Sigmoid colon (tissue), 7 donors: ENCODE measurements around the gene RGMB. TPM values are rescaled to one million over a fixed set of nuclear protein-coding genes. Genes with fewer than 3 reads are reported as not detected.

Experiments used
- DNase-seq: peaks from one replicate; pipeline ENCODE4 v3.0.0-alpha.2; 2019
- H3K27ac ChIP-seq, 4 donors: fragments of 200-600 bp; sonication (generic); one replicate each; pipeline ENCODE4 v1.5.1; 2016 to 2019; ENCODE audit warnings: mild to moderate bottlenecking in 1 of 4
- H3K27me3 ChIP-seq, 3 donors: fragments of 200-600 bp; sonication (generic); one replicate each; pipeline ENCODE4 v1.5.1; 2019; ENCODE audit warnings: mild to moderate bottlenecking in 1 of 3
- H3K36me3 ChIP-seq, 4 donors: fragments of 200-600 bp; sonication (generic); one replicate each; pipeline ENCODE4 v1.5.1; 2016 to 2019
- H3K4me1 ChIP-seq, 4 donors: fragments of 200-600 bp; sonication (generic); one replicate each; pipeline ENCODE4 v1.5.1; 2017 to 2019
- H3K4me3 ChIP-seq, 4 donors: fragments of 200-600 bp; sonication (generic); one replicate each; pipeline ENCODE4 v1.5.1; 2017 to 2019; ENCODE audit warnings: mild to moderate bottlenecking in 2 of 4, moderate library complexity in 1 of 4
- H3K9me3 ChIP-seq, 4 donors: fragments of 200-600 bp in 3 of 4; sonication (generic) in 3 of 4; one replicate each; pipeline versions ENCODE4 v1.5.1 to v1.6.1; 2013 to 2019
- CTCF ChIP-seq, 4 experiments: fragments of 450-650 bp in 3 of 4; fragments of 200-600 bp in 1 of 4; IDR thresholded peaks; one replicate each; pipeline ENCODE4 v1.5.1; 2016 to 2019; ENCODE audit warnings: antibody characterized with exemption in 4 of 4, mild to moderate bottlenecking in 3 of 4, moderate library complexity in 2 of 4
- EP300 ChIP-seq, 4 donors: sonication (generic); formaldehyde crosslinking; IDR thresholded peaks; one replicate each; pipeline ENCODE4 v1.6.1; 2017; ENCODE audit warnings: antibody characterized with exemption in 4 of 4
- POLR2A ChIP-seq, 2 donors: fragments of 450-650 bp; IDR thresholded peaks; one replicate each; pipeline ENCODE4 v1.6.1; 2016; ENCODE audit warnings: antibody characterized with exemption in 2 of 2, mild to moderate bottlenecking in 2 of 2, moderate library complexity in 2 of 2
- POLR2AphosphoS5 ChIP-seq, 4 donors: sonication (generic); formaldehyde crosslinking; IDR thresholded peaks; one replicate each; pipeline ENCODE4 v1.6.1; 2017; ENCODE audit warnings: antibody characterized with exemption in 4 of 4
- WGBS, 2 donors: extraction: QIAGEN DNeasy Blood & Tissue Kit; methylation state at CpG; one replicate each; pipeline ENCODE4 v1.1.7; 2013; 5-methylcytosine and 5-hydroxymethylcytosine counted together
- intact Hi-C: fragments of 100-400 bp; cut with DNase I; formaldehyde crosslinking; loops from one replicate; pipeline ENCODE4 v1.15.1; 2023
- polyA plus RNA-seq, 3 donors: library from polyadenylated mRNA; stranded (reverse); fragments of 200-250 nt; gene quantifications; one replicate each; pipeline ENCODE4 v1.2.3, GENCODE V29; 2013
- total RNA-seq, 4 donors: library from RNA; depleted of rRNA; stranded (reverse); fragments of >200 nt; gene quantifications; one replicate each; pipeline ENCODE4 v1.1.0, GENCODE V29; 2016
- donor health status: healthy with polysubstance abuse.
- donor health status: Bipolar disorder and iron deficiency.
- donor health status: healthy.

RGMB gene
- total and polyA plus RNA-seq, 7 donors: 3.7 to 32.1 (median 25.0) TPM

GRCh38 chr5:98769959-98770208 is 3.6 kb upstream of the RGMB start:
- TF ChIP-seq EP300 (IDR thresholded peaks at IDR 0.05) (no peak), POLR2AphosphoS5 (IDR thresholded peaks at IDR 0.05) (no peak), POLR2A (IDR thresholded peaks at IDR 0.05) (no peak), CTCF (IDR thresholded peaks at IDR 0.05) (no peak)

GRCh38 chr5:98770209-98770910 is 3.1 kb upstream of the RGMB start:
- no peaks in the 10 kb centered on the region for H3K27me3 ChIP-seq
- no peaks in the 10 kb centered on the region for H3K9me3 ChIP-seq
- peak overlapping the region; percentile 79 to 97 (median 92) for H3K27ac ChIP-seq
- intact Hi-C loops: loop anchor here (5.0 kb wide), 2 partner anchors 157 to 1838 kb away; partner anchors contain the start of gene CHD1
- DNase-seq: peak; percentile 87
- 0% methylated on average over 39 of the region's 39 CpGs for WGBS, 2 donors
- peaks cover 0 to 38% (median 24%) of the 10 kb centered on the region in 4 donors for H3K4me1 ChIP-seq
- H3K36me3 ChIP-seq: no peaks in the 10 kb centered on the region
- TF ChIP-seq EP300 (IDR thresholded peaks at IDR 0.05): peak in 1 of 4 donors; percentile 16
- peak; percentile 23 to 34 (median 31) for TF ChIP-seq POLR2AphosphoS5 (IDR thresholded peaks at IDR 0.05)
- no peak for TF ChIP-seq CTCF (IDR thresholded peaks at IDR 0.05)
- no peak for TF ChIP-seq POLR2A (IDR thresholded peaks at IDR 0.05)
- H3K4me3 ChIP-seq: peak overlapping the region; percentile 54 to 63 (median 60)

More at GRCh38 chr5:98769959-98770208, 3.6 kb upstream of the RGMB start:
- no peak for DNase-seq
- peaks cover 0 to 34% (median 19%) of the 10 kb centered on the region in 4 donors for H3K4me1 ChIP-seq
- no peaks in the 10 kb centered on the region for H3K9me3 ChIP-seq
- 1% methylated on average over 12 of the region's 12 CpGs for WGBS, 2 donors
- H3K27ac ChIP-seq: peak overlapping the region; percentile 79 to 97 (median 92)
- H3K4me3 ChIP-seq: peak overlapping the region; percentile 54 to 63 (median 60)
- no peaks in the 10 kb centered on the region for H3K36me3 ChIP-seq
- no peaks in the 10 kb centered on the region for H3K27me3 ChIP-seq
- intact Hi-C loops: loop anchor here (5.0 to 10.0 kb wide), 3 partner anchors 157 to 1838 kb away; partner anchors contain the start of gene CHD1

GRCh38 chr5:98770911-98771322 is 2.5 kb upstream of the RGMB start:
- Histone ChIP-seq H3K27me3 (no peaks in the 10 kb centered on the region), H3K9me3 (no peaks in the 10 kb centered on the region), H3K4me3 (peak overlapping the region; percentile 54 to 63 (median 60)), H3K27ac (peak overlapping the region; percentile 79 to 97 (median 92)), H3K36me3 (no peaks in the 10 kb centered on the region), H3K4me1 (peaks cover 0 to 44% (median 29%) of the 10 kb centered on the region in 4 donors)
- DNase-seq: no peak
- TF ChIP-seq EP300 (IDR thresholded peaks at IDR 0.05): no peak
- 0 to 1% methylated on average over 6 of the region's 6 CpGs for WGBS, 2 donors
- intact Hi-C loops: loop anchor here (5.0 kb wide), 2 partner anchors 156 to 1839 kb away; partner anchors contain the start of gene CHD1

GRCh38 chr5:98771382-98772109 is 1.9 kb upstream of the RGMB start:
- peaks cover 0 to 50% (median 34%) of the 10 kb centered on the region in 4 donors for H3K4me1 ChIP-seq
- peak overlapping the region; percentile 79 to 97 (median 92) for H3K27ac ChIP-seq
- no peaks in the 10 kb centered on the region for H3K27me3 ChIP-seq
- H3K9me3 ChIP-seq: no peaks in the 10 kb centered on the region
- H3K4me3 ChIP-seq: peak overlapping the region; percentile 54 to 64 (median 62)
- TF ChIP-seq CTCF (IDR thresholded peaks at IDR 0.05) (peak; percentile 79 to 97 (median 93)), POLR2A (IDR thresholded peaks at IDR 0.05) (peak in 1 of 2 donors; percentile 42), EP300 (IDR thresholded peaks at IDR 0.05) (no peak), POLR2AphosphoS5 (IDR thresholded peaks at IDR 0.05) (peak in 2 of 4 donors; percentile 40 to 55)
- DNase-seq: peak; percentile 80
- 1 to 3% methylated on average over 18 of the region's 18 CpGs for WGBS, 2 donors
- H3K36me3 ChIP-seq: no peaks in the 10 kb centered on the region
- intact Hi-C loops: loop anchor here (5.0 kb wide), 2 partner anchors 156 to 1839 kb away; partner anchors contain the start of gene CHD1
